Ovary (tissue), 3 donors: Measurements from ENCODE around the gene SIGLEC1.

Experiments
- CTCF ChIP-seq, 3 donors: fragments of 450-650 bp in 2 of 3; fragments of 200-600 bp in 1 of 3; IDR thresholded peaks; one replicate each; pipeline versions ENCODE4 v1.5.1 to v1.8.0; 2016 to 2022; ENCODE audit warnings: antibody characterized with exemption in 3 of 3, mild to moderate bottlenecking in 1 of 3
- POLR2A ChIP-seq: fragments of 450-650 bp; IDR thresholded peaks from one replicate; pipeline ENCODE4 v1.6.1; 2017; ENCODE audit warnings: antibody characterized with exemption, mild to moderate bottlenecking, moderate library complexity
- donor health status: DM: no; HTN: no; CAD: no.

- TF ChIP-seq POLR2A (no peak), CTCF (IDR thresholded peaks at IDR 0.05) (no peak)
These were observed 39.7 kb downstream of the SIGLEC1 start for GRCh38 chr20:3672547-3673171.
